GM19463 (cell line): Measurements from ENCODE around the gene TMEM175.
"Not testable (repeated sequence)": the region's sequence is repeated elsewhere in the genome, so short reads cannot be mapped to it uniquely, and the experiment has no call there.

Source experiments
- ATAC-seq: cut with Tn5 transposase; IDR thresholded peaks from one replicate; pipeline ENCODE4 v1.9.1; 2021; ENCODE audit warnings: mild to moderate bottlenecking, moderate library complexity; ENCODE audit not compliant: unreplicated experiment

Gene TMEM175

GRCh38 chr4:914531-914930 is 17.7 kb upstream of the TMEM175 start:
- ATAC-seq, result no peak

- no peak for ATAC-seq
Measured at GRCh38 chr4:915041-915474, 17.2 kb upstream of the TMEM175 start.

- ATAC-seq, result no peak
Measured at GRCh38 chr4:915595-915994, 16.7 kb upstream of the TMEM175 start.

- ATAC-seq, result no peak
Measured at GRCh38 chr4:917466-917865, 14.8 kb upstream of the TMEM175 start.

- no peak for ATAC-seq
Measured at GRCh38 chr4:917992-918391, 14.3 kb upstream of the TMEM175 start.

GRCh38 chr4:918591-918990 is 13.7 kb upstream of the TMEM175 start:
- ATAC-seq, result not testable (repeated sequence)

GRCh38 chr4:919004-919680 is 13.1 kb upstream of the TMEM175 start:
- not testable (repeated sequence) for ATAC-seq

GRCh38 chr4:921830-922331 is 10.4 kb upstream of the TMEM175 start:
- peak; percentile 52 for ATAC-seq

GRCh38 chr4:924107-925096 is 7.9 kb upstream of the TMEM175 start:
- peak; percentile 56 for ATAC-seq

- ATAC-seq, result no peak
Measured at GRCh38 chr4:925171-925570, 7.1 kb upstream of the TMEM175 start.

- no peak for ATAC-seq
Measured at GRCh38 chr4:925771-926500, 6.3 kb upstream of the TMEM175 start.

GRCh38 chr4:926538-926937 is 5.7 kb upstream of the TMEM175 start:
- ATAC-seq, result no peak

GRCh38 chr4:927566-927965 is 4.7 kb upstream of the TMEM175 start:
- ATAC-seq, result not testable (repeated sequence)

- no peak for ATAC-seq
Measured at GRCh38 chr4:929096-929765, 3.0 kb upstream of the TMEM175 start.

GRCh38 chr4:930028-930551 is 2.2 kb upstream of the TMEM175 start:
- ATAC-seq, result no peak

- no peak for ATAC-seq
Measured at GRCh38 chr4:930827-931193, 1.4 kb upstream of the TMEM175 start.

- ATAC-seq, result no peak
Measured at GRCh38 chr4:931194-931959, 883 bp upstream of the TMEM175 start.

- ATAC-seq, result no peak
Measured at GRCh38 chr4:932713-933070, 432 bp downstream of the TMEM175 start.

- ATAC-seq, result not testable (repeated sequence)
Measured at GRCh38 chr4:939508-939907, 7.2 kb downstream of the TMEM175 start.
